ENCODE results near the gene TCN2.

TCN2 gene

GRCh38 chr22:30665266-30665665, 58.3 kb downstream of the TCN2 start:
- no peak for ATAC-seq
- TF ChIP-seq PATZ1 (CRISPR knock-in tag; IDR thresholded peaks at IDR 0.05; ENCODE audit: borderline replicate concordance) = no peak
- no peak for TF ChIP-seq RARB (CRISPR knock-in tag; IDR thresholded peaks at IDR 0.05)
- TF ChIP-seq TOX (CRISPR knock-in tag; IDR thresholded peaks at IDR 0.05; ENCODE audit: borderline replicate concordance) = no peak
- no peak for TF ChIP-seq ISL1 (CRISPR knock-in tag; IDR thresholded peaks at IDR 0.05)
- no peak for TF ChIP-seq POU6F1 (CRISPR knock-in tag; IDR thresholded peaks at IDR 0.05; ENCODE audit: borderline replicate concordance, low read depth)
- TF ChIP-seq ZNF8 (CRISPR knock-in tag; IDR thresholded peaks at IDR 0.05) = no peak
- no peak for TF ChIP-seq TSHZ2 (CRISPR knock-in tag; IDR thresholded peaks at IDR 0.05)
- TF ChIP-seq CREB5 (CRISPR knock-in tag; IDR thresholded peaks at IDR 0.05; ENCODE audit: low read depth) = no peak
- TF ChIP-seq ESRRG (CRISPR knock-in tag; IDR thresholded peaks at IDR 0.05) = no peak
- no peak for TF ChIP-seq ZFP3 (CRISPR knock-in tag; IDR thresholded peaks at IDR 0.05)
- no peak for TF ChIP-seq GLIS3 (CRISPR knock-in tag; IDR thresholded peaks at IDR 0.05)
- no peak for TF ChIP-seq CSDC2 (CRISPR knock-in tag; IDR thresholded peaks at IDR 0.05)
- TF ChIP-seq ZNF565 (CRISPR knock-in tag; conservative IDR thresholded peaks at IDR 0.05; ENCODE audit: low read depth) = no peak
- no peak for TF ChIP-seq BACH2 (CRISPR knock-in tag; IDR thresholded peaks at IDR 0.05; ENCODE audit: borderline replicate concordance)

GRCh38 chr22:30665786-30666185, 58.8 kb downstream of the TCN2 start:
- ATAC-seq = no peak
- TF ChIP-seq TCF4 (CRISPR knock-in tag; IDR thresholded peaks at IDR 0.05; ENCODE audit: borderline replicate concordance) (no peak), SNAI2 (CRISPR knock-in tag; IDR thresholded peaks at IDR 0.05) (no peak), GLIS3 (CRISPR knock-in tag; IDR thresholded peaks at IDR 0.05) (no peak), ZFP30 (CRISPR knock-in tag; IDR thresholded peaks at IDR 0.05) (no peak), ZNF70 (CRISPR knock-in tag; IDR thresholded peaks at IDR 0.05) (no peak), CSRNP3 (CRISPR knock-in tag; IDR thresholded peaks at IDR 0.05) (no peak), OSR1 (CRISPR knock-in tag; IDR thresholded peaks at IDR 0.05) (no peak), RARB (CRISPR knock-in tag; IDR thresholded peaks at IDR 0.05) (no peak), PATZ1 (CRISPR knock-in tag; IDR thresholded peaks at IDR 0.05; ENCODE audit: borderline replicate concordance) (no peak), ESRRG (CRISPR knock-in tag; IDR thresholded peaks at IDR 0.05) (no peak), CREB5 (CRISPR knock-in tag; IDR thresholded peaks at IDR 0.05; ENCODE audit: low read depth) (no peak), ZC3H10 (CRISPR knock-in tag; IDR thresholded peaks at IDR 0.05) (no peak), PPARA (CRISPR knock-in tag; IDR thresholded peaks at IDR 0.05; ENCODE audit: borderline replicate concordance) (no peak), BACH2 (CRISPR knock-in tag; IDR thresholded peaks at IDR 0.05; ENCODE audit: borderline replicate concordance) (no peak)
